ENCODE data around the gene ZNF664. TPM values are rescaled to one million over a fixed set of nuclear protein-coding genes. Genes with fewer than 3 reads are reported as not detected.

ZNF664 gene
- 51.1 and 57.8 TPM in 2 replicates for total RNA-seq

DNA sequence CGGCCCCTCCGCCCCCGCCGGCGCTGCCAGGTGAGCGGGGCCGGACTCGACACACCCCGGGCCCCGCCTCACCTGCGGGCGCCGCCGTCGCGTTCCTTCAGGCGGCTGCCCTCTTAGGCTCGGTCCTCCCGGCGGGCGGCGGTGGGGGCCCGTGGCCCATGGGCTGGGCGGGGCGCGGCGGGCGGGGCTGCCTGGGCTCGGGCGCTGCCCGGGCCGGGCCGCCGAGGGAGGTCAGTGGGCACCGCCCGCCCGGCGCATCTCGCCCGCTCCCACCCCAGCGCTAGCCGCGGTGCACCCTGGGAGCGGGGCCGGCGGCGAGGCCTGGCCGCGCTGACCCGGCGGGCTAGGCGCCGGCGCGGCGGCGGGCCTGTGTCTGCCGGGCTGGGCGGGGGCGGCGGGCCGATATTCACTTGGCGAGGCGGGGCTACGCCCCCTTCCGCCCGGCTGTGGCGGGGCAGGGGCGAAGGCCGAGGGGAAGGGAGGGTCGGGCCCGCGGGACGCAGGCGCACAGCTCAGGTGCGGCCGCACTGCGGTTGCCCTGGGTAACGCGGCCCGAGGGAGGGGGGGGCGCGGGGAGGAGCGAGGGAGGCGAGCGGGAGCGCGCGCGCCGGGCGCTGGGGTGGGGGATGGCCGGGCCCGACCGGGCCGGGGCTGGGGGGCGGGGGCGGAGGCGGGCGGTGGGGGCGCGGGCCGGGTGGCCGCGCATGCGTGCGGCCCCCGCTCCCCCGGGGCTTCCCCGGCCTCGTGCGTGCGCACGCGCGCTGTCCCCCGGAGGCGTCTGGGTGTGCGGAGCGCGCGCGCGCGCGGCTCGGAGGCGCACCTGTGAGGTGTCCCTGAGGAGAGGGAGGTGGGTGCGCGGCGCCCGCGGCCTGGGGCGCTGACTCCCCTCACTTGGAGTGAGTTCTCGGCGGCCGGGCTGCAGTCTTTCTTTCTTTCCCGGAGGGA lies at the start of gene ZNF664, which contains the start of gene CCDC92:
TSS of gene ZNF664 (plus strand) at position 759 of the 945 bp plus-strand sequence. CDS start 38,930 bp downstream, outside the sequence.
TSS of gene CCDC92 (minus strand) at position 375 of the 945 bp plus-strand sequence. CDS start 28,526 bp downstream, outside the sequence.

Other genes starting within 250 kb of the ZNF664 start
- gene DNAH10, start 210.9 kb upstream of the ZNF664 start, total RNA-seq: under 0.01 and 0.17 TPM in 2 replicates
- gene CCDC92, start 384 bp upstream of the ZNF664 start, total RNA-seq: 5.4 and 6.0 TPM in 2 replicates